GM12873 (cell line): ENCODE measurements around the gene BCL2L15.

Experiments
- CTCF ChIP-seq: IDR thresholded peaks from 2 replicates; pipeline ENCODE4 v1.5.1; 2012; ENCODE audit warnings: low read depth, mild to moderate bottlenecking, moderate library complexity, low read length, control low read depth; ENCODE audit not compliant: insufficient read depth; ENCODE audit errors: missing control alignments

The BCL2L15 gene

GRCh38 chr1:113895098-113895497 is 7.7 kb upstream of the BCL2L15 start:
- no peak for TF ChIP-seq CTCF

GRCh38 chr1:113893267-113893666 is 5.9 kb upstream of the BCL2L15 start:
- no peak for TF ChIP-seq CTCF

- TF ChIP-seq CTCF: no peak
These were observed 4.3 kb upstream of the BCL2L15 start for GRCh38 chr1:113891631-113892220.

- no peak for TF ChIP-seq CTCF
These were observed 3.4 kb upstream of the BCL2L15 start for GRCh38 chr1:113890816-113891215.

GRCh38 chr1:113886417-113887401 is 672 bp downstream of the BCL2L15 start:
- TF ChIP-seq CTCF: no peak

- TF ChIP-seq CTCF: no peak
These were observed 5.7 kb downstream of the BCL2L15 start for GRCh38 chr1:113881661-113882060.

- TF ChIP-seq CTCF: no peak
These were observed 7.7 kb downstream of the BCL2L15 start for GRCh38 chr1:113879739-113880038.
